RPMI8226 (cell line): Measurements from ENCODE around the gene XPR1.
A peak's percentile ranks its signal among the peaks of the same experiment; 100 is the strongest.
"Not testable (repeated sequence)": the region's sequence is repeated elsewhere in the genome, so short reads cannot be mapped to it uniquely, and the experiment has no call there.

Experiments used
- DNase-seq: peaks from one replicate; pipeline ENCODE4 v3.0.0-alpha.2; 2015

Gene XPR1

DNA sequence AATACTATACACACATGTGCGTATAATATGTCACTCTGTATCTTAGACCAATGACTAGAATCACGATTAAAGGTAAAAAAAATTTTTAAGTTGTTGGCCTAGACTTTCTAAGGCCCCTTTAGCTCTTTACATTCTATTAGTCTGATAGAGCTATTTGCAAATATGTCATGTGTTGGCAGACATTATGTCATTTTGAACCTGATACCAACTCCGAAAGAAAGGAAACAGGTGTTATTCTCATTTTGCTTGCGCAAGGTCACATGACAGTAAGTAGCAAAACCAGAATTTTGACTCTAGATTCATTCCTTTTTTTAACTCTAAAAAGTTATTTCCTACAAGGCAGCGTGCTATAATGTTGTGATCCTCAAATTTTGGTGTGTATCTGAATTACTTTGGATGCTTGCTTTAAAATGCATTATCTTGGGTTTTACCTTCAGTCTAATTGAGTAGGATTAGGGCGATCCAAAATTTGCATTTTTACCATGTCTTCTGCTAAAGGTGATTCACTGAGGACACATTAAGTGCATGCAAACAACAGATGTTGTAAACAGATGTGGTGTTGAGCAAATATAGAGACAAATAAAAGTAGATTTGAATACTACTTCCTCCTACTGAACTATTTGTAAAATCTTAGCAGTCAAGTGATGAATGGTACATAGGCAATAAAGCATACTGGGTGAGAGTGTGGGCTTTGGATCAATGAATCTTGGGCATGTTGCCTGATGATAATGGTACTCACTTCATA, 217.4 kb downstream of the XPR1 start:
- DNase-seq, result peak; percentile 19

- DNase-seq, result no peak
These were observed 220.4 kb downstream of the XPR1 start for GRCh38 chr1:180851995-180852887.

GRCh38 chr1:180854001-180854400, 222.2 kb downstream of the XPR1 start:
- no peak for DNase-seq

GRCh38 chr1:180854456-180854855, 222.6 kb downstream of the XPR1 start:
- DNase-seq, result no peak

DNA sequence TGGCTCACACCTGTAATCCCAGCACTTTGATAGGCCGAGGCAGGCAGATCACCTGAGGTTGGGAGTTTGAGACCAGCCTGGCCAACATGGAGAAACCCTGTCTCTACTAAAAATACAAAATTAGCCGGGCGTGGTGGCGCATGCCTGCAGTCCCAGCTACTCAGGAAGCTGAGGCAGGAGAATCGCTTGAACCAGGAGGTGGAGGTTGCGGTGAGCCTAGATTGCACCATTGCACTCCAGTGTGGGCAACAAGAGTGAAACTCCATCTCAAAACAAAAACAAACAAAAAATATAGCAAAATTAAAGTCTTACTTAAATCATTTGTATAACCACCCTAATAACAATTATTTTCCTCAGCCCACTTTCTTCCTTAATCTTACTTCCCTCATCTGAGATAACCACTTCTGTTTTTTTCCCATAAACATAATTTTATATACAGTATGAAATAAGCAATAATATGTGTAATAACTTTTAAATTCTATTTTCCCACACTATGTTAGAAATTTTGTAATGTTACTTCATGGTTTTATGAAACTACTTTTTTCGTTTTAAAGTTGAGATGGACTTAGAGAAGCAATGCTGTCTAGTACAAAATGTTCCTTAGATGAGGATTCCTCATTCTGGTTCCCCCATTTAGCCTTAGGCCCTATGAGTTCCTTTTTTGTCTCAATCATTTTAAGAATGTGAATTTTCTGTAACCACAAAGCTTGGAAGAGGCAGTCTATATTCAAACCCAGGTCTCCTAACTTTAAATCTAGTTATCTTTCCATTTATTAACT, 226.3 kb downstream of the XPR1 start:
- DNase-seq, result not testable (repeated sequence)

DNA sequence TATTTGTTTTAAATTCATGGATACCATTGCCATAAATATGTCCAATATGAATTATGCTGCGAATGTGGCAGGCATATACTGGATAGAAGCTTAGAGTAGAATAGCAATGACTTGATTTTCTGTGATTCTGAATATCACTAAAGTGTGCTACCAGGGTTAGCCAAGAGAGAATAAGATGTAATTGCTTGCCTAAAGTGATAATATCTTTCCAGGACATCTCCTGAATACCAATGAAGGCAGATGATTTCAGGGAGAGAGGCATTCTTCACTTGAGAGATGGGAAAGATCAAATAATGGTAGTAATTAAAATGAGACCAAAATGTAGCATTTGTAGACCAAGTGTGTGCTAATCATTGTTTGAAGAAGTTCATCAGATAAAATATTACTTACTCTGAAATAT, 227.5 kb downstream of the XPR1 start:
- DNase-seq, result no peak

GRCh38 chr1:180860535-180860934, 228.7 kb downstream of the XPR1 start:
- DNase-seq, result no peak

GRCh38 chr1:180862305-180862704, 230.5 kb downstream of the XPR1 start:
- no peak for DNase-seq

DNA sequence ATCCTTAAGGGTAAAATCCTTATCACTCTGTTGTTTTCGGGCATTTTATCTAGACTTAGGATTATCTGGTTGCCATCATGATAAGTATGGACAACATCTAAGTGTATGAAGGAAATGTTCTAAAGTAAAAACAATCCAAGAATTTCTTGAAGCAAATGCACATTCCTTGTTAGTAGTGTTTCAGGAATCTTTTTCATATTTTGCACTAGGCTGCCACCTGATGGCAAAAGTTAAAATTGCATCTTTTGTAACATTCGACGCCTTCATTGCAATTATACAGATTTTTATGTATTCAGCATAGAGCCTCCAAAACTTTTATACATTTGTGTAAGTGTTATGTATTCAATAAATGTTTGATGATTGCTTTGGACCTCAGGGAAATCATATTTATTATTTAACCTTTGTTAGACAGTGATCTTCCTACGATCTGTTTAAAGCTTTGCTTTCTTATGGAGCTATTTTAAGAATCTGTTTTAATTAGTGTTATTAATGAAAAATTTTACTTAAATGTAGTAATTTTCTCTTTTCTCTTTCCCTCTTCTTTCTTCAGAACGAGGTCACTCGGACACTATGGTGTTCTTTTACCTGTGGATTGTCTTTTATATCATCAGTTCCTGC, 231.4 kb downstream of the XPR1 start:
- DNase-seq, result peak; percentile 49

DNA sequence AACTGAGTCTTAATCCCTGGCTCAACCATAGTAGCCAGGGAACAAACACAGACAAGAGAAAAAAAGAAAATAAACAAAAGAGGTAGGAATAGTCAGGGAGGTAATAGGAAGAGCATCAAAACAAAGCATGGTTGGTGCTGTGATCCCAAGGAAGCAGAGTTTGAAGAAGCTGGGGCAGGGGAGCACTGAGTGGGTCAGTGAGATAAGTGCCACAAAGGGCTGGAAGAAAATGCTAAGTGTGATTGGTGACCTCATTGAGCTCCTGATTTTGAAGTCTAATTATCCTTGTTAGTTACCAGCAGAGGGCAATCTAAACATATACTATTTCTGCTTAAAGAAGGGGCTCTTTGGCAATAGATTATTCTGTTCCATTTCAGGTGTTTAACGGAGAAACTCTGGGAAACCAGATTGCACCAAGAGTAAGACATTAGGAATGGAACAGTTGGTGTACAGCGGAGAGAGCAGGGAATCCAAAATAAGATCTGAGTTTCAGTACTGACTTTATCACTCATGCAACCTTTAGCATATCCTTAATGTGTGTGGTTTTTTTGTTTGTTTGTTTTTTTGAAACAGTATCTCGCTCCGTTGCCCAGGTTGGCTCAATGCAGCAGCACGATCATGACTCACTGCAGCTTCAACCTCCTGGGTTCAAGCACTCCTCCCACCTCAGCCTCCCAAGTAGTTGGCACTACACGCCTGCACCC, 250.1 kb downstream of the XPR1 start:
- peak; percentile 50 for DNase-seq

DNA sequence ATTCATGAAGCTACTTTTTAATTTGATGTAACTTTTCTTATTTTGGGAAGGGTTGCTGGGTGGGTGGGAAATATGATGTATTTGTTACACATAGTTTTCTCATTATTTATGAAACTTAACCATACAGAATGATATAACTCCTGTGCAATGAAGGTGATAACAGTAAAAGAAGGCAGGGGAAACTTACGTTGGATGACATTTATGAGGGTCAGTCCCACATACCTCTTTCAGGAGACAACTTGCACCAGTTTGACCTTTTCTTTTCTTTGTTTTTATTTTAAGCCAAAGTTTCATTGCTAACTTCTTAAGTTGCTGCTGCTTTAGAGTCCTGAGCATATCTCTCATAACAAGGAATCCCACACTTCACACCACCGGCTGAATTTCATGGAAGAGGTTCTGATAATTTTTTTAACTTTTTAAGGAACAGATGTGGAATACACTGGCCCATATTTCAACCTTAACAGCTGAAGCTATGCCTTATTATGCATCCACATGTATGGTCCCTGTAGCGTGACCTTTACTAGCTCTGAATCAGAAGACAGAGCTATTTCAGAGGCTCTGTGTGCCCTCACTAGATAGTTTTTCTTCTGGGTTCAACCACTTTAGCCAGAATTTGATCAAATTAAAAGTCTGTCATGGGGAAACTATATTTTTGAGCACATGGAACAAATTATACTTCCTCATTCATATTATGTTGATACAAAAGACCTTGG, 252.9 kb downstream of the XPR1 start:
- no peak for DNase-seq

GRCh38 chr1:180886338-180886737, 254.5 kb downstream of the XPR1 start:
- DNase-seq, result no peak

- DNase-seq, result no peak
These were observed 256.0 kb downstream of the XPR1 start for GRCh38 chr1:180887841-180888240.

- no peak for DNase-seq
These were observed 257.0 kb downstream of the XPR1 start for GRCh38 chr1:180888870-180889269.

GRCh38 chr1:180889325-180889724, 257.5 kb downstream of the XPR1 start:
- no peak for DNase-seq

DNA sequence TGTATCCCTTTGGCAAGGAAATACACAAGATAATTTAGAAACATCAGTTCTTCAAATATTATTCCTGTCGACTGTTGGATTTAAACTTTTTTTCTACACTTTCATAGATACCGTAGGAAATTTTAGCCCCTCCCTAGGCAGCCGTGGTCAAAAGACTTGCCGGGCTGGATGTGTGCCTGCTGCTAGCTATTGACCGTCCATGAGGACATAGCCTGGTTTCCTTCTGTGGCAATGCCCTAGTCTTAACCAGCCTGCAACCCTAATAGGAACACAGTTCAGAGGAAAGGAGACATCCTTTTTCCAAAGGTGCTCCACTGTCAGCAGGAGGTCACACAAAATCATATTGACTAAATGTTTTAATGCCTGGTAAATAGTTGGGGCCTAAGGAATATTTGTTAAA, 260.4 kb downstream of the XPR1 start:
- DNase-seq, result no peak

GRCh38 chr1:180892675-180893074, 260.9 kb downstream of the XPR1 start:
- DNase-seq, result no peak

GRCh38 chr1:180893614-180894013, 261.8 kb downstream of the XPR1 start:
- no peak for DNase-seq

DNA sequence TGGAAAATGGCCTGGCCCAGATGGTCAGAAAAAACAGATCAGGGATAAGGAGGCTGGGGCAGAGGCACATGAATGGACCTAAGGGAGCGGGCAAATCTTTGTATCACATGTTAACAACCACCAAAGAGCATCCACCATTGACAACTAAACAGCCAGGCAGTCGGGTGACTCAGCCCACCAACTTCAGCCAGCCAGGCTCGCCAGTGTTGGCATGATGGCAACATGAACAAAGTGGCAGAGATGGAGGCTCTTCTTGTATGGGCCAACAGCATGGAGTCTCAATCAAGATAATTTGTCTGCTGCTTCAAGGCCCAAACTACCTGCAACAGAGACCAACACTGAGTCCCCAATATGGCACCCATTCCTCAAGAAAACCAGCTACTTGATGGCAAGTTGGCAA, 264.3 kb downstream of the XPR1 start:
- no peak for DNase-seq

GRCh38 chr1:180898441-180899219, 266.8 kb downstream of the XPR1 start:
- DNase-seq, result no peak

- DNase-seq, result no peak
These were observed 267.4 kb downstream of the XPR1 start for GRCh38 chr1:180899262-180899661.
